ENCODE measurements around the gene CLINT1. TPM values are rescaled to one million over a fixed set of nuclear protein-coding genes. Genes with fewer than 3 reads are reported as not detected.

The CLINT1 gene
- total and polyA plus RNA-seq, 2 experiments from 2014 or later = 71.7 to 101 TPM

- H3K27me3 Mint-ChIP-seq (ENCODE audit: insufficient read depth, low read depth, poor library complexity) = peaks cover 5% of the 10 kb centered on the region
- Histone ChIP-seq H4K20me1 (replicated peaks; ENCODE audit: insufficient read depth) (no peaks in the 10 kb centered on the region), H3K79me2 (replicated peaks; ENCODE audit: insufficient read depth) (no peaks in the 10 kb centered on the region), H3K27ac (ENCODE audit: low read depth) (no peak overlapping the region), H3F3A (replicated peaks; ENCODE audit: low read depth) (no peaks in the 10 kb centered on the region), H2AFZ (peak overlapping the region; percentile 28; the same call in 1 of the 2 replicates), H3K36me3 (ENCODE audit: insufficient read depth) (no peaks in the 10 kb centered on the region), H3K9me2 (ENCODE audit: insufficient read depth) (no peaks in the 10 kb centered on the region), H3K4me3 (no peak overlapping the region), H3K4me2 (no peak overlapping the region), H3K27me3 (ENCODE audit: insufficient read depth) (no peaks in the 10 kb centered on the region), H3K4me1 (ENCODE audit: insufficient read depth) (peaks cover 3% of the 10 kb centered on the region; the same call in 1 of the 2 replicates)
- TF ChIP-seq JUNB (IDR thresholded peaks at IDR 0.05; ENCODE audit: unreplicated experiment) (no peak), NANOG (IDR thresholded peaks at IDR 0.05; ENCODE audit: borderline replicate concordance) (no peak), EZH2 (IDR thresholded peaks at IDR 0.05; ENCODE audit: low read depth, unreplicated experiment) (no peak), ZNF331 (CRISPR knock-in tag; IDR thresholded peaks at IDR 0.05; ENCODE audit: low read depth) (no peak), STAT1 (IDR thresholded peaks at IDR 0.05; ENCODE audit: unreplicated experiment) (no peak), EZH2phosphoT487 (IDR thresholded peaks at IDR 0.05; ENCODE audit: unreplicated experiment) (no peak), ZNF114 (CRISPR knock-in tag; IDR thresholded peaks at IDR 0.05) (no peak), CTCF (conservative IDR thresholded peaks at IDR 0.05; ENCODE audit: low read depth in 2 of 2) (no peak), CREB1 (CRISPR knock-in tag; IDR thresholded peaks at IDR 0.05; ENCODE audit: low read depth) (no peak)
- TF ChIP-seq, protein P1, sequence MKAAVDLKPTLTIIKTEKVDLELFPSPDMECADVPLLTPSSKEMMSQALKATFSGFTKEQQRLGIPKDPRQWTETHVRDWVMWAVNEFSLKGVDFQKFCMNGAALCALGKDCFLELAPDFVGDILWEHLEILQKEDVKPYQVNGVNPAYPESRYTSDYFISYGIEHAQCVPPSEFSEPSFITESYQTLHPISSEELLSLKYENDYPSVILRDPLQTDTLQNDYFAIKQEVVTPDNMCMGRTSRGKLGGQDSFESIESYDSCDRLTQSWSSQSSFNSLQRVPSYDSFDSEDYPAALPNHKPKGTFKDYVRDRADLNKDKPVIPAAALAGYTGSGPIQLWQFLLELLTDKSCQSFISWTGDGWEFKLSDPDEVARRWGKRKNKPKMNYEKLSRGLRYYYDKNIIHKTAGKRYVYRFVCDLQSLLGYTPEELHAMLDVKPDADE (IDR thresholded peaks at IDR 0.05) = no peak
- TF ChIP-seq, protein P2, sequence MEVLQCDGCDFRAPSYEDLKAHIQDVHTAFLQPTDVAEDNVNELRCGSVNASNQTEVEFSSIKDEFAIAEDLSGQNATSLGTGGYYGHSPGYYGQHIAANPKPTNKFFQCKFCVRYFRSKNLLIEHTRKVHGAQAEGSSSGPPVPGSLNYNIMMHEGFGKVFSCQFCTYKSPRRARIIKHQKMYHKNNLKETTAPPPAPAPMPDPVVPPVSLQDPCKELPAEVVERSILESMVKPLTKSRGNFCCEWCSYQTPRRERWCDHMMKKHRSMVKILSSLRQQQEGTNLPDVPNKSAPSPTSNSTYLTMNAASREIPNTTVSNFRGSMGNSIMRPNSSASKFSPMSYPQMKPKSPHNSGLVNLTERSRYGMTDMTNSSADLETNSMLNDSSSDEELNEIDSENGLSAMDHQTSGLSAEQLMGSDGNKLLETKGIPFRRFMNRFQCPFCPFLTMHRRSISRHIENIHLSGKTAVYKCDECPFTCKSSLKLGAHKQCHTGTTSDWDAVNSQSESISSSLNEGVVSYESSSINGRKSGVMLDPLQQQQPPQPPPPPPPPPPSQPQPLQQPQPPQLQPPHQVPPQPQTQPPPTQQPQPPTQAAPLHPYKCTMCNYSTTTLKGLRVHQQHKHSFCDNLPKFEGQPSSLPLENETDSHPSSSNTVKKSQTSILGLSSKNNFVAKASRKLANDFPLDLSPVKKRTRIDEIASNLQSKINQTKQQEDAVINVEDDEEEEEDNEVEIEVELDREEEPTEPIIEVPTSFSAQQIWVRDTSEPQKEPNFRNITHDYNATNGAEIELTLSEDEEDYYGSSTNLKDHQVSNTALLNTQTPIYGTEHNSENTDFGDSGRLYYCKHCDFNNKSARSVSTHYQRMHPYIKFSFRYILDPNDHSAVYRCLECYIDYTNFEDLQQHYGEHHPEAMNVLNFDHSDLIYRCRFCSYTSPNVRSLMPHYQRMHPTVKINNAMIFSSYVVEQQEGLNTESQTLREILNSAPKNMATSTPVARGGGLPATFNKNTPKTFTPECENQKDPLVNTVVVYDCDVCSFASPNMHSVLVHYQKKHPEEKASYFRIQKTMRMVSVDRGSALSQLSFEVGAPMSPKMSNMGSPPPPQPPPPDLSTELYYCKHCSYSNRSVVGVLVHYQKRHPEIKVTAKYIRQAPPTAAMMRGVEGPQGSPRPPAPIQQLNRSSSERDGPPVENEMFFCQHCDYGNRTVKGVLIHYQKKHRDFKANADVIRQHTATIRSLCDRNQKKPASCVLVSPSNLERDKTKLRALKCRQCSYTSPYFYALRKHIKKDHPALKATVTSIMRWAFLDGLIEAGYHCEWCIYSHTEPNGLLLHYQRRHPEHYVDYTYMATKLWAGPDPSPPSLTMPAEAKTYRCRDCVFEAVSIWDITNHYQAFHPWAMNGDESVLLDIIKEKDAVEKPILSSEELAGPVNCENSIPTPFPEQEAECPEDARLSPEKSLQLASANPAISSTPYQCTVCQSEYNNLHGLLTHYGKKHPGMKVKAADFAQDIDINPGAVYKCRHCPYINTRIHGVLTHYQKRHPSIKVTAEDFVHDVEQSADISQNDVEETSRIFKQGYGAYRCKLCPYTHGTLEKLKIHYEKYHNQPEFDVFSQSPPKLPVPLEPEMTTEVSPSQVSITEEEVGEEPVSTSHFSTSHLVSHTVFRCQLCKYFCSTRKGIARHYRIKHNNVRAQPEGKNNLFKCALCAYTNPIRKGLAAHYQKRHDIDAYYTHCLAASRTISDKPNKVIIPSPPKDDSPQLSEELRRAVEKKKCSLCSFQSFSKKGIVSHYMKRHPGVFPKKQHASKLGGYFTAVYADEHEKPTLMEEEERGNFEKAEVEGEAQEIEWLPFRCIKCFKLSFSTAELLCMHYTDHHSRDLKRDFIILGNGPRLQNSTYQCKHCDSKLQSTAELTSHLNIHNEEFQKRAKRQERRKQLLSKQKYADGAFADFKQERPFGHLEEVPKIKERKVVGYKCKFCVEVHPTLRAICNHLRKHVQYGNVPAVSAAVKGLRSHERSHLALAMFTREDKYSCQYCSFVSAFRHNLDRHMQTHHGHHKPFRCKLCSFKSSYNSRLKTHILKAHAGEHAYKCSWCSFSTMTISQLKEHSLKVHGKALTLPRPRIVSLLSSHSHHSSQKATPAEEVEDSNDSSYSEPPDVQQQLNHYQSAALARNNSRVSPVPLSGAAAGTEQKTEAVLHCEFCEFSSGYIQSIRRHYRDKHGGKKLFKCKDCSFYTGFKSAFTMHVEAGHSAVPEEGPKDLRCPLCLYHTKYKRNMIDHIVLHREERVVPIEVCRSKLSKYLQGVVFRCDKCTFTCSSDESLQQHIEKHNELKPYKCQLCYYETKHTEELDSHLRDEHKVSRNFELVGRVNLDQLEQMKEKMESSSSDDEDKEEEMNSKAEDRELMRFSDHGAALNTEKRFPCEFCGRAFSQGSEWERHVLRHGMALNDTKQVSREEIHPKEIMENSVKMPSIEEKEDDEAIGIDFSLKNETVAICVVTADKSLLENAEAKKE (CRISPR knock-in tag; IDR thresholded peaks at IDR 0.05) = no peak
- H3K36me3 Mint-ChIP-seq (ENCODE audit: low read depth) = no peaks in the 10 kb centered on the region
- no peak overlapping the region for H3K4me3 Mint-ChIP-seq
- DNase-seq (ENCODE audit: low spot score) (no peak), ATAC-seq (no peak)
- H3K9me3 Mint-ChIP-seq = 0 out of 3 replicates have a peak, but pooled peaks cover 3% of the 10 kb centered on the region
- no peak overlapping the region for H3K27ac Mint-ChIP-seq
- peaks cover 12% of the 10 kb centered on the region for H3K4me1 Mint-ChIP-seq
These were observed 7.6 kb upstream of the CLINT1 start for GRCh38 chr5:157866536-157866935.
